HepG2 (cell line): Measurements from ENCODE around the gene HRC. TPM values are rescaled to one million over a fixed set of nuclear protein-coding genes. Genes with fewer than 3 reads are reported as not detected.

Source experiments
- ATAC-seq: fragments of 200-7000 bp; cut with Tn5 transposase; 3 replicates; pipeline ENCODE4 v1.9.1; 2020; ENCODE audit warnings: mild to moderate bottlenecking, moderate library complexity
- BruUV-seq: library from RNA; stranded (reverse); fragments of 400-500 nt; replicated peaks from 2 replicates; lab custom pipeline; 2021; lab: Mats Ljungman, UMichigan
- CTCF ChIA-PET: fragments of 300-600 bp; formaldehyde crosslinking; extraction: SDS; loops from one replicate; lab custom pipeline; 2021; ENCODE audit warnings: low total read pairs, inconsistent platforms, low intra/inter-chr PET ratio; lab: Yijun Ruan, JAX
- POLR2A ChIA-PET: fragments of 350-600 bp; sonication (Branson Sonifier 250); formaldehyde crosslinking; loops from one replicate; lab custom pipeline; 2020; ENCODE audit warnings: antibody characterized with exemption, inconsistent platforms; lab: Yijun Ruan, JAX
- DNase-seq: peaks from one replicate; pipeline ENCODE4 v3.0.0-alpha.2; 2015; ENCODE audit warnings: low spot score
- FAIRE-seq: peaks from 3 replicates; lab custom pipeline; 2011; peaks lifted over from hg19 to GRCh38; lab: Jason Lieb, UNC
- H2AFZ ChIP-seq: one replicate; pipeline ENCODE4 v1.6.1; 2011; ENCODE audit warnings: low read length, inconsistent platforms
- H3K27ac ChIP-seq: fragments of 300-600 bp; 3 replicates; pipeline ENCODE4 v1.8.0; 2011; ENCODE audit warnings: mixed run types, mild to moderate bottlenecking, mixed read lengths, low read length, inconsistent platforms; ENCODE audit not compliant: insufficient read depth; ENCODE audit errors: extremely low read length
- H3K27me3 ChIP-seq, 2 experiments: fragments of 200-600 bp in 1 of 2; 2 replicates in 1 of 2; 3 replicates in 1 of 2; pipeline versions ENCODE4 v1.6.0 to v1.8.0; 2011; ENCODE audit warnings: low read length in 2 of 2, mild to moderate bottlenecking in 2 of 2, moderate library complexity in 2 of 2, inconsistent platforms in 1 of 2; ENCODE audit not compliant: insufficient read depth in 2 of 2, control insufficient read depth in 1 of 2
- H3K36me3 ChIP-seq, 2 experiments: fragments of 200-600 bp in 1 of 2; replicated peaks in 1 of 2; 2 replicates in 1 of 2; 3 replicates in 1 of 2; pipeline versions ENCODE4 v1.5.1 to v1.8.0; 2011; ENCODE audit warnings: low read length in 2 of 2, inconsistent platforms in 1 of 2; ENCODE audit not compliant: insufficient read depth in 2 of 2, control insufficient read depth in 1 of 2
- H3K4me1 ChIP-seq: 2 replicates; pipeline ENCODE4 v1.5.1; 2012; ENCODE audit warnings: low read length, inconsistent platforms; ENCODE audit not compliant: insufficient read depth
- H3K4me2 ChIP-seq: 2 replicates; pipeline ENCODE4 v1.6.0; 2011; ENCODE audit warnings: low read depth, low read length, inconsistent platforms
- H3K4me3 ChIP-seq, 3 experiments: fragments of 200-600 bp in 1 of 3; sonication (generic), shearing (Covaris generic) in 1 of 3; replicated peaks in 1 of 3; 2 replicates each; pipeline ENCODE4 v1.5.1; 2011 to 2016; ENCODE audit warnings: low read length in 3 of 3, inconsistent platforms in 2 of 3, low read depth in 2 of 3, mild to moderate bottlenecking in 2 of 3, control low read depth in 1 of 3, mixed read lengths in 1 of 3; ENCODE audit not compliant: insufficient read depth in 1 of 3
- H3K79me2 ChIP-seq: one replicate; pipeline ENCODE4 v1.6.1; 2011; ENCODE audit warnings: low read length, inconsistent platforms; ENCODE audit not compliant: insufficient read depth
- H3K9ac ChIP-seq: 2 replicates; pipeline ENCODE4 v1.6.0; 2011; ENCODE audit warnings: mild to moderate bottlenecking, low read depth, low read length, inconsistent platforms; ENCODE audit not compliant: insufficient read depth
- H3K9me3 ChIP-seq: 2 replicates; pipeline ENCODE4 v1.5.1; 2012; ENCODE audit warnings: mild to moderate bottlenecking, low read length
- H4K20me1 ChIP-seq: 2 replicates; pipeline ENCODE4 v1.6.0; 2011; ENCODE audit warnings: inconsistent platforms, mild to moderate bottlenecking, low read length, moderate library complexity; ENCODE audit not compliant: insufficient read depth
- ASH2L ChIP-seq: fragments of 300-600, 200-600 bp; sonication (generic); IDR thresholded peaks from 2 replicates; pipeline ENCODE4 v1.7.0; 2017; ENCODE audit warnings: low read depth, mild to moderate bottlenecking, moderate library complexity, mixed read lengths, low read length; ENCODE audit not compliant: insufficient read length
- CBX5 ChIP-seq: sonication (generic); formaldehyde crosslinking; IDR thresholded peaks from 2 replicates; pipeline ENCODE4 v1.4.0; 2020; ENCODE audit warnings: missing genetic modification reagents, borderline replicate concordance
- FOXK2 ChIP-seq: fragments of 450-650 bp; IDR thresholded peaks from 2 replicates; pipeline ENCODE4 v1.6.1; 2016
- HNF4G ChIP-seq, 2 experiments: sonication (generic) in 1 of 2; formaldehyde crosslinking in 1 of 2; IDR thresholded peaks; 2 replicates each; pipeline versions ENCODE4 v1.4.0 to v1.6.1; 2011 to 2020; ENCODE audit warnings: borderline replicate concordance in 2 of 2, low read depth in 2 of 2, mild to moderate bottlenecking in 2 of 2, low read length in 1 of 2, missing genetic modification reagents in 1 of 2, moderate library complexity in 1 of 2
- HOXA9 ChIP-seq: sonication (generic); formaldehyde crosslinking; IDR thresholded peaks from 2 replicates; pipeline ENCODE4 v1.8.1; 2022; ENCODE audit warnings: missing genetic modification reagents, mild to moderate bottlenecking, moderate library complexity, borderline replicate concordance
- KAT8 ChIP-seq: IDR thresholded peaks from 2 replicates; pipeline ENCODE4 v1.6.1; 2016; ENCODE audit warnings: missing genetic modification reagents, missing compliant biosample characterization
- KDM3A ChIP-seq: IDR thresholded peaks from 2 replicates; pipeline ENCODE4 v1.6.1; 2018; ENCODE audit warnings: low read depth, missing compliant biosample characterization
- SALL1 ChIP-seq: sonication (generic); formaldehyde crosslinking; IDR thresholded peaks from 2 replicates; pipeline ENCODE4 v1.8.0; 2022; ENCODE audit warnings: mild to moderate bottlenecking, missing genetic modification reagents
- ZBTB42 ChIP-seq: sonication (generic); formaldehyde crosslinking; IDR thresholded peaks from 2 replicates; pipeline ENCODE4 v1.5.0; 2020; ENCODE audit warnings: mild to moderate bottlenecking, missing genetic modification reagents
- ZEB1 ChIP-seq: IDR thresholded peaks from 2 replicates; pipeline ENCODE4 v1.6.1; 2012; ENCODE audit warnings: mild to moderate bottlenecking, low read depth, inconsistent platforms; ENCODE audit not compliant: insufficient replicate concordance
- ZNF225 ChIP-seq: sonication (generic); formaldehyde crosslinking; IDR thresholded peaks from 2 replicates; pipeline ENCODE4 v1.4.0; 2020; ENCODE audit warnings: mild to moderate bottlenecking, missing genetic modification reagents
- ZNF263 ChIP-seq: sonication (generic); formaldehyde crosslinking; IDR thresholded peaks from 2 replicates; pipeline ENCODE4 v1.4.0; 2020; ENCODE audit warnings: missing genetic modification reagents
- ZNF577 ChIP-seq: sonication (generic); formaldehyde crosslinking; IDR thresholded peaks from 2 replicates; pipeline ENCODE4 v1.4.0; 2020; ENCODE audit warnings: mild to moderate bottlenecking, low read depth, missing genetic modification reagents, borderline replicate concordance
- ZNF839 ChIP-seq: sonication (generic); formaldehyde crosslinking; IDR thresholded peaks from 2 replicates; pipeline ENCODE4 v1.4.0; 2020; ENCODE audit warnings: missing genetic modification reagents, mild to moderate bottlenecking, borderline replicate concordance
- WGBS: methylation state at CpG from one replicate; pipeline ENCODE4 v1.1.6; 2017; ENCODE audit warnings: low lambda C conversion rate; 5-methylcytosine and 5-hydroxymethylcytosine counted together
- in situ Hi-C: cut with HindIII; loops from 2 replicates; pipeline ENCODE4 v1.10.0; 2017; ENCODE audit warnings: low pct_unique_long_range_greater_than_20kb; ENCODE audit not compliant: extremely low pct_ligation_motif_present
- intact Hi-C: fragments of 100-400 bp; cut with micrococcal nuclease; formaldehyde crosslinking; loops from one replicate; pipeline ENCODE4 v1.10.0; 2022; ENCODE audit not compliant: unreplicated experiment
- polyA plus RNA-seq, 8 experiments: library from polyadenylated mRNA; depleted of rRNA in 3 of 8; stranded (reverse) in 7 of 8; unstranded in 1 of 8; fragments of >200 nt; fragmentation: Illumina TruSeq in 4 of 8; extraction: Trizol in 4 of 8; gene quantifications; 2 replicates each; pipeline versions ENCODE4 v1.2.1 to v1.2.3, GENCODE V29; 2011 to 2016; ENCODE audit warnings: low read depth in 4 of 8, missing spikeins in 1 of 8, mixed read lengths in 1 of 8; ENCODE audit not compliant: insufficient read depth in 1 of 8
- total RNA-seq, 5 experiments: library from RNA; depleted of rRNA; stranded (reverse); fragments of >200 nt; fragmentation: Illumina TruSeq; extraction: Trizol; gene quantifications; 2 replicates each; pipeline ENCODE4 v1.2.3, GENCODE V29; 2016; ENCODE audit warnings: low read depth in 1 of 5
- TF ChIP-seq, protein P1 (sequence below): sonication (generic); formaldehyde crosslinking; IDR thresholded peaks from 2 replicates; pipeline ENCODE4 v1.8.0; 2022; ENCODE audit warnings: missing genetic modification reagents, mild to moderate bottlenecking, inconsistent platforms, borderline replicate concordance

Gene HRC
- total and polyA plus RNA-seq, 2 of the 13 experiments (the other 11 are each of a cell fraction or from before 2014, with no cell fraction given) = 3.6 to 15.4 TPM

DNA sequence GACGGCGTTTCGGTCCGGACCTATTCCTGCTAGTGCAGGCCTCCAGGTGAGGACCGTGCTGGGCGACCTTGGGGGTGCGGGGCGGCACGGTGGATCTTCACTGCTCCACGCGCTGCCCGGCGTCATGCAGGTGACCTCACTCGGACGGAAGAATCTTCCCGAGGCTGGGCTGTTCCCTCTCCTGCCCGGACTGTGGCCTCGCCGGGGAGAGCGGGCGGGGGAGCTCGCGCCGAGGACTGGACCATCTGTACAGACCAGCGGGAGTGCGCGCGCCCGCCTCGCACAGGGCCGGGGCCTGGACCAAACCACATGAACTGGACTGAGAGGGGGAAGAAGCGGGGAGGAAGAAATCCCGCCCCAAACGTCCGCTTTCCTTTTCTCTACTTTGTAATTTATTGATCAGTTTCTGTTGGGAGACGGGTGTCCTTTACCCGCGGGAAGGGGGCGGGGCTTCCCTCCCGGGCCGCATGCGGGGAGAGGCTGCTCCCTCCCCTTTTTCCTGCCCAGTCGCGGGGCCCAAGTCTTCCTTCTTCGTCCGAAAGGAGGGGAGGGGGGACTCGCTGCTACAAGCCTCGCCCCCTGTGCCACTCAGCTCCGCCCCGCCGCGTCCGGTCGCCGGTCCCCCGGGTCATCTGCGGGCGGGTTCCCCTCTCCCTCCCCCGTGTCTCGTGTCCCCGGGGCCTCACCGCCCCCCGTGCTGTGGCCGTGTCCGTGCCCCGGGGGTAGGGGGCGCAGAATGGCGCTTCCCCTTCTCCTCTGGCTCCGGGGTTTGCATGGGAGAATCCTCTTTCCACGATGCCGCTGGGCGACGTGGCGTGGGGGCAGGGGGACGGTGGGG is 4.9 kb downstream of the HRC start (continued):
- TF ChIP-seq CBX5 (CRISPR knock-in tag) = no peak; the same call in 1 of the 2 replicates

DNA sequence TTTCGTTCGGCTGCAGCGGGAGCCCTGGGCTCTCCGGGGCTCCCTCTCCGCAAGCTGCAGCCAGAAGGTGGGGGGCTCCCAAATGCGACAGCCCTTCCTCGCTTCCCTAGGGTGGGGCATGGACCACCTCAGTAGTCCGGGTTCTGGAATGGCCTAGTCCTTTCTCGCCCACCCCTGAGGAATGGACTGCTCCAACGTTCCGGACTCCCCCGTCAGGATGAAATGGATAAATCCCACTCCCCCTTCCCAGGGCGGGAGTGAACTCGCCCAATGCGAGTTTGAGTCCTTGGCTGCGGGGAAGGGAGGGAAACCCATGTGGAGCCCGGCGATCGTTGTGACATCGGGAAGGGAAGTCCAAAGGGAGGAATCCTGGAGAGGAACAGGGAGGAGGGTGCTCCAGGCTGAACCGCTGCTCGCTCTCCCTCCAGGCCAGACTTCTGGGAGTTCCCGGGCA is 5.5 kb downstream of the HRC start:
- WGBS = 0% methylated on average over 6 of the region's 23 CpGs
- no peaks in the 10 kb centered on the region for H3K9me3 ChIP-seq
- H3K4me3 ChIP-seq = peak overlapping the region; percentile 53 to 86 (median 63)
- POLR2A ChIA-PET = interaction anchor here (0.9 to 3.2 kb wide), 9 partner anchors 11 to 342 kb away, joined by 3 to 21 read pairs (median 6); partner anchors contain the start of genes GYS1, LIN7B and RUVBL2
- H3K79me2 ChIP-seq = no peaks in the 10 kb centered on the region
- peaks cover 60% of the 10 kb centered on the region for H3K4me1 ChIP-seq
- in situ Hi-C loops (loop anchor here (5.0 kb wide), 1 partner anchor 32 kb away; the partner anchor contains the start of genes C19orf73 and PPFIA3), intact Hi-C loops (loop anchor here (1.0 to 10.0 kb wide), 3 partner anchors 30 to 55 kb away; partner anchors contain the start of genes C19orf73 and PPFIA3)
- H2AFZ ChIP-seq = no peak overlapping the region
- CTCF ChIA-PET = no interaction called here
- H3K4me2 ChIP-seq = peak overlapping the region; percentile 94
- no peaks in the 10 kb centered on the region for H4K20me1 ChIP-seq
- no peaks in the 10 kb centered on the region for H3K36me3 ChIP-seq
- peak; percentile 76 for DNase-seq
- TSS peak; percentile 81 for BruUV-seq
- H3K9ac ChIP-seq = peak overlapping the region; percentile 77
- no peak for FAIRE-seq
- no peaks in the 10 kb centered on the region; a peak in 2 of 5 replicates for H3K27me3 ChIP-seq
- peak; percentile 25; the same call in 2 of the 3 replicates for ATAC-seq
- H3K27ac ChIP-seq = peak overlapping the region; percentile 77
- peak; percentile 95 for TF ChIP-seq FOXK2
- TF ChIP-seq KAT8 (CRISPR knock-in tag) = peak; percentile 38
- peak; percentile 10 for TF ChIP-seq ASH2L
- TF ChIP-seq SALL1 (CRISPR knock-in tag) = no peak
- TF ChIP-seq HOXA9 (CRISPR knock-in tag) = peak; percentile 78; the same call in 1 of the 2 replicates
- no peak for TF ChIP-seq ZNF577 (CRISPR knock-in tag)
- TF ChIP-seq, protein P1, sequence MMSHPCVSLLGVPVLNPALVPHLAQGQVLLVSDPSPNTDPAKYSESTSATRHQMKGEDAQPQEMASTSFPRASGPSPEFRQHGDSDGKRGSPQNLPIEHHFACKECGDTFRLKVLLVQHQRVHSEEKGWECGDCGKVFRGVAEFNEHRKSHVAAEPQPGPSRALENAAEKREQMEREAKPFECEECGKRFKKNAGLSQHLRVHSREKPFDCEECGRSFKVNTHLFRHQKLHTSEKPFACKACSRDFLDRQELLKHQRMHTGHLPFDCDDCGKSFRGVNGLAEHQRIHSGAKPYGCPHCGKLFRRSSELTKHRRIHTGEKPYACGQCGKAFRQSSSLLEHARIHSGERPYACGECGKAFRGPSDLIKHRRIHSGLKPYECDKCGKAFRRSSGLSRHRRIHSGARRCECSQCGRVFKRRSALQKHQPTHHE (CRISPR knock-in tag) = peak; percentile 25; the same call in 1 of the 2 replicates
- TF ChIP-seq ZNF839 (CRISPR knock-in tag) = 0 out of 2 replicates have a peak, but pooled peaks have one; percentile 63
- 0 out of 2 replicates have a peak, but pooled peaks have one; percentile 2 for TF ChIP-seq KDM3A (CRISPR knock-in tag)
- no peak for TF ChIP-seq ZBTB42
- no peak for TF ChIP-seq HNF4G (IDR thresholded peaks at IDR 0.05; ENCODE audit: borderline replicate concordance, low read depth, low read length)
- 0 out of 2 replicates have a peak, but pooled peaks have one; percentile 14 for TF ChIP-seq HNF4G (CRISPR knock-in tag; IDR thresholded peaks at IDR 0.05; ENCODE audit: borderline replicate concordance, low read depth)
- peak; percentile 86 for TF ChIP-seq ZNF225
- TF ChIP-seq ZNF263 (CRISPR knock-in tag) = peak; percentile 96
- TF ChIP-seq ZEB1 = peak; percentile 2
